K562 (cell line): ENCODE data around the gene SNX3. TPM values are rescaled to one million over a fixed set of nuclear protein-coding genes. Genes with fewer than 3 reads are reported as not detected.

ENCODE experiments used
- ATAC-seq: fragments of 200-7000 bp; cut with Tn5 transposase; 3 replicates; pipeline ENCODE4 v1.9.1; 2020; ENCODE audit warnings: moderate library complexity
- BruUV-seq: library from RNA; stranded (reverse); fragments of 400-500 nt; replicated peaks from 2 replicates; lab custom pipeline; 2021; lab: Mats Ljungman, UMichigan
- CTCF ChIA-PET: fragments of 300-600 bp; formaldehyde crosslinking; extraction: SDS; loops from one replicate; lab custom pipeline; 2021; ENCODE audit warnings: low intra/inter-chr PET ratio; lab: Yijun Ruan, JAX
- POLR2A ChIA-PET: fragments of 300-600, 350-650 bp; sonication (Branson Sonifier 250); formaldehyde crosslinking; extraction: SDS; loops from one replicate; lab custom pipeline; 2021; ENCODE audit warnings: antibody characterized with exemption, inconsistent platforms; lab: Yijun Ruan, JAX
- DNase-seq, 4 experiments: peaks; one replicate each; pipeline versions ENCODE4 v3.0.0 to v3.0.0-alpha.2; 2011 to 2018; ENCODE audit warnings: low spot score in 3 of 4, mixed read lengths in 3 of 4; ENCODE audit errors: extremely low read depth in 1 of 4
- FAIRE-seq: peaks from 2 replicates; lab custom pipeline; 2011; peaks lifted over from hg19 to GRCh38; lab: Jason Lieb, UNC
- H2AFZ ChIP-seq: 2 replicates; pipeline ENCODE4 v1.6.0; 2011; ENCODE audit warnings: low read depth, low read length, control low read depth, inconsistent platforms
- H3K27ac ChIP-seq: fragments of 200-600 bp; 3 replicates; pipeline ENCODE4 v1.8.0; 2011; ENCODE audit warnings: low read depth, mild to moderate bottlenecking, control low read depth, inconsistent platforms, low read length, moderate library complexity, mixed read lengths; ENCODE audit errors: extremely low read depth
- H3K27me3 ChIP-seq, 2 experiments: fragments of 300-600 bp in 1 of 2; 2 replicates in 1 of 2; 3 replicates in 1 of 2; pipeline versions ENCODE4 v1.6.0 to v1.8.0; 2011; ENCODE audit warnings: inconsistent platforms in 2 of 2, low read length in 2 of 2, mild to moderate bottlenecking in 1 of 2, mixed read lengths in 1 of 2, moderate library complexity in 1 of 2; ENCODE audit not compliant: control insufficient read depth in 2 of 2, insufficient read depth in 2 of 2
- H3K36me3 ChIP-seq: fragments of 300-600 bp; 3 replicates; pipeline ENCODE4 v1.8.0; 2011; ENCODE audit warnings: mild to moderate bottlenecking, low read length, inconsistent platforms; ENCODE audit not compliant: control insufficient read depth, insufficient read depth
- H3K4me1 ChIP-seq, 2 experiments: fragments of 200-600 bp in 1 of 2; replicated peaks in 1 of 2; 2 replicates in 1 of 2; 3 replicates in 1 of 2; pipeline versions ENCODE4 v1.5.1 to v1.8.0; 2011; ENCODE audit warnings: inconsistent platforms in 2 of 2, low read length in 2 of 2, mild to moderate bottlenecking in 1 of 2, mixed read lengths in 1 of 2, moderate library complexity in 1 of 2; ENCODE audit not compliant: control insufficient read depth in 2 of 2, insufficient read depth in 2 of 2
- H3K4me2 ChIP-seq: 2 replicates; pipeline ENCODE4 v1.6.1; 2011; ENCODE audit warnings: low read length, control low read depth, inconsistent platforms, mixed read lengths; ENCODE audit not compliant: insufficient read depth
- H3K4me3 ChIP-seq: fragments of 200-600 bp; sonication (generic), shearing (Covaris generic); 2 replicates; pipeline ENCODE4 v1.5.1; 2016; ENCODE audit warnings: control low read depth, inconsistent platforms
- H3K79me2 ChIP-seq: fragments of 200-600 bp; 3 replicates; pipeline ENCODE4 v1.8.0; 2011; ENCODE audit warnings: low read length, inconsistent platforms; ENCODE audit not compliant: control insufficient read depth, insufficient read depth
- H3K9ac ChIP-seq, 2 experiments: 2 replicates each; pipeline versions ENCODE4 v1.6.0 to v1.6.1; 2011; ENCODE audit warnings: low read depth in 2 of 2, low read length in 2 of 2, control low read depth in 1 of 2, inconsistent platforms in 1 of 2, mild to moderate bottlenecking in 1 of 2, mixed read lengths in 1 of 2; ENCODE audit not compliant: insufficient read depth in 1 of 2
- H3K9me1 ChIP-seq: one replicate; pipeline ENCODE4 v1.6.0; 2011; ENCODE audit warnings: inconsistent platforms, mild to moderate bottlenecking, low read length, moderate library complexity; ENCODE audit not compliant: control insufficient read depth, insufficient read depth
- H3K9me3 ChIP-seq: replicated peaks from 2 replicates; pipeline ENCODE4 v1.5.1; 2011; ENCODE audit warnings: low read depth, low read length, inconsistent platforms; ENCODE audit not compliant: control insufficient read depth, insufficient read depth
- H4K20me1 ChIP-seq: replicated peaks from 2 replicates; pipeline ENCODE4 v1.6.1; 2011; ENCODE audit warnings: low read length, inconsistent platforms, mixed read lengths; ENCODE audit not compliant: control insufficient read depth, insufficient read depth
- HMGXB4 ChIP-seq: sonication (generic); formaldehyde crosslinking; IDR thresholded peaks from 2 replicates; pipeline ENCODE4 v1.8.1; 2023; ENCODE audit warnings: mild to moderate bottlenecking, missing genetic modification reagents
- RBM25 ChIP-seq: fragments of 200-400 bp; formaldehyde crosslinking; IDR thresholded peaks from 2 replicates; pipeline ENCODE4 v1.6.1; 2018; ENCODE audit warnings: low read length, low read depth, moderate library complexity; ENCODE audit not compliant: severe bottlenecking
- ZBTB40 ChIP-seq, 2 experiments: fragments of 450-650 bp in 1 of 2; sonication (generic) in 1 of 2; formaldehyde crosslinking in 1 of 2; IDR thresholded peaks; 2 replicates each; pipeline versions ENCODE4 v1.7.1 to v1.9.0; 2016 to 2022; ENCODE audit warnings: inconsistent platforms in 1 of 2, mild to moderate bottlenecking in 1 of 2, missing genetic modification reagents in 1 of 2
- ZC3H11A ChIP-seq: IDR thresholded peaks from 2 replicates; pipeline ENCODE4 v1.6.1; 2012; ENCODE audit warnings: low read depth, low read length, improper control_type of control experiment
- ZNF41 ChIP-seq: fragments of 250-450 bp; sonication (Bioruptor Pico); conservative IDR thresholded peaks from 2 replicates; pipeline ENCODE4 v1.4.0; 2020; ENCODE audit warnings: mild to moderate bottlenecking
- WGBS: fragments of 100-300 bp; shearing (Covaris generic); methylation state at CpG from one replicate; pipeline ENCODE4 v1.1.6; 2016; ENCODE audit warnings: low coverage, mixed read lengths; ENCODE audit not compliant: insufficient coverage; ENCODE audit errors: missing lambda C conversion rate; 5-methylcytosine and 5-hydroxymethylcytosine counted together
- in situ Hi-C: fragments of 300-500 bp; cut with MboI; formaldehyde crosslinking; loops from 4 replicates; pipeline ENCODE4 v1.15.0; 2018; ENCODE audit warnings: inconsistent platforms, mixed read lengths
- intact Hi-C: fragments of 100-400 bp; cut with micrococcal nuclease; formaldehyde crosslinking; loops from 2 replicates; pipeline ENCODE4 v1.14.2; 2022
- polyA plus RNA-seq, 8 experiments: library from polyadenylated mRNA; depleted of rRNA in 4 of 8; stranded (reverse) in 5 of 8; unstranded in 3 of 8; fragments of >200 nt; fragmentation: Nextera tagmentation in 2 of 8; fragmentation: Illumina TruSeq in 1 of 8; extraction: Ambion mirVana in 2 of 8; extraction: Trizol in 1 of 8; gene quantifications; 2 replicates each; pipeline versions ENCODE4 v1.2.1 to v1.2.3, GENCODE V29; 2011 to 2014; ENCODE audit warnings: inconsistent platforms in 1 of 8, missing spikeins in 1 of 8
- total RNA-seq, 7 experiments: library from RNA; depleted of rRNA in 6 of 7; stranded (reverse); fragments of >200 nt in 6 of 7; fragmentation: Illumina TruSeq in 2 of 7; extraction: Trizol in 2 of 7; gene quantifications; 2 replicates each; pipeline versions ENCODE4 v1.2.1 to v1.2.3, GENCODE V29; 2011 to 2021; ENCODE audit warnings: low replicate concordance in 1 of 7
- TF ChIP-seq, protein P1 (sequence below), 2 experiments: IDR thresholded peaks; 2 replicates each; pipeline ENCODE4 v1.6.1; 2012; ENCODE audit warnings: improper control_type of control experiment in 2 of 2, low read depth in 2 of 2, low read length in 2 of 2, borderline replicate concordance in 1 of 2

SNX3 gene
- total and polyA plus RNA-seq, 9 of the 15 experiments (the other 6 are each of a cell fraction or from before 2014, with no cell fraction given) = 48.9 to 410 (median 159) TPM

DNA sequence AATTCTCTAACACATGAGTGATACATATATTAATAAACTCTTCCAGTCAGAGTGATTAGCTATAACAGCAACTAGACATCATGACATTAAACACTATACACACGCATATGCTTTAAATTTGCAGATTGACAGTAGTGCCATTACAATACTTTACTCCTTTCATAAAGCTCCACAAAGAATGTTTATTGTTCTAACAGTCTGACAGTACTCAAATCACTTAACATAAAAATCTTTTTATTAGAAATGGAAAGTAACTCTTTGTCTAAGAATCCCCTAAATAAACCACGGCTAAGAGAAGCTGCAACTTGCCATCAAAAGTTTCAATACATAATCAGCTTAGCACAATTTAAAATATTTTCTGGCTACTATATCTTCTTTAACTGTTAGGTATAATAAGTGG, 24.0 kb downstream of the SNX3 start (continued):
- TF ChIP-seq, protein P1, sequence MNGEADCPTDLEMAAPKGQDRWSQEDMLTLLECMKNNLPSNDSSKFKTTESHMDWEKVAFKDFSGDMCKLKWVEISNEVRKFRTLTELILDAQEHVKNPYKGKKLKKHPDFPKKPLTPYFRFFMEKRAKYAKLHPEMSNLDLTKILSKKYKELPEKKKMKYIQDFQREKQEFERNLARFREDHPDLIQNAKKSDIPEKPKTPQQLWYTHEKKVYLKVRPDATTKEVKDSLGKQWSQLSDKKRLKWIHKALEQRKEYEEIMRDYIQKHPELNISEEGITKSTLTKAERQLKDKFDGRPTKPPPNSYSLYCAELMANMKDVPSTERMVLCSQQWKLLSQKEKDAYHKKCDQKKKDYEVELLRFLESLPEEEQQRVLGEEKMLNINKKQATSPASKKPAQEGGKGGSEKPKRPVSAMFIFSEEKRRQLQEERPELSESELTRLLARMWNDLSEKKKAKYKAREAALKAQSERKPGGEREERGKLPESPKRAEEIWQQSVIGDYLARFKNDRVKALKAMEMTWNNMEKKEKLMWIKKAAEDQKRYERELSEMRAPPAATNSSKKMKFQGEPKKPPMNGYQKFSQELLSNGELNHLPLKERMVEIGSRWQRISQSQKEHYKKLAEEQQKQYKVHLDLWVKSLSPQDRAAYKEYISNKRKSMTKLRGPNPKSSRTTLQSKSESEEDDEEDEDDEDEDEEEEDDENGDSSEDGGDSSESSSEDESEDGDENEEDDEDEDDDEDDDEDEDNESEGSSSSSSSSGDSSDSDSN (IDR thresholded peaks at IDR 0.05; ENCODE audit: borderline replicate concordance in 1 of 2, low read depth in 2 of 2, low read length in 2 of 2) = no peak
- TF ChIP-seq ZC3H11A = no peak
- TF ChIP-seq HMGXB4 = no peak

DNA sequence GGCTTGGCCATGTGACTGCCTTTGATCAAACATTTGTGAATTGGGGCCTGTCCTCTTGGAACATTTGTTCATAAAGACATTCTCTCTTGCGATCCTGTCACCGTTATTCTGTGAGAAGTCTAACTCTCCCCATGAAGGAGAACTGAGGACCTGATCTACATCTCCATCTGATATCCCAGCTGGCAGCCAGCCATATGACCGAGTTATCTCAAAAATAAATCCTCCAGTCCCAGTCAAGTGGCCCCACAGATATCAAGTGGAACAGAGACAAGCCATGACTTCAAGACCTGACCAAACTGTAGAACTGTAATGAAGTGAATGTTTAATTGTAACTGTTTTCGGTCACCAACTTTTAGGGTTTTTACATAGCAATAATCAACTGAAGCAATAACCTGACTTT, 25.7 kb downstream of the SNX3 start:
- no peaks in the 10 kb centered on the region for H3K9me3 ChIP-seq
- ChIA-PET POLR2A (interaction anchor here (1.2 kb wide), 1 partner anchor 14 kb away, joined by 3 read pairs; no protein-coding TSS in a partner anchor), CTCF (no interaction called here)
- H3K4me3 ChIP-seq = no peak overlapping the region
- ATAC-seq = no peak
- H3K4me2 ChIP-seq = no peak overlapping the region
- H3K79me2 ChIP-seq = peaks cover 80% of the 10 kb centered on the region
- no peak overlapping the region for H2AFZ ChIP-seq
- peak in 1 of 4 experiments; percentile 39 for DNase-seq
- in situ Hi-C loops (no loop called here), intact Hi-C loops (no loop called here)
- whole genome bisulfite sequencing = 52% methylated on average over 4 of the region's 4 CpGs
- H3K27me3 ChIP-seq = no peaks in the 10 kb centered on the region
- H3K27ac ChIP-seq = no peak overlapping the region
- no peak for FAIRE-seq
- no peak overlapping the region for H3K9ac ChIP-seq
- no TSS peak for BruUV-seq
- no peaks in the 10 kb centered on the region for H3K9me1 ChIP-seq
- peaks cover 8 to 12% of the 10 kb centered on the region in 2 experiments; a peak in 4 of 5 replicates for H3K4me1 ChIP-seq
- peaks cover 37% of the 10 kb centered on the region for H3K36me3 ChIP-seq
- 0 out of 2 replicates have a peak, but pooled peaks cover 4% of the 10 kb centered on the region for H4K20me1 ChIP-seq
- TF ChIP-seq ZBTB40 (IDR thresholded peaks at IDR 0.05) = no peak
- TF ChIP-seq ZBTB40 (CRISPR knock-in tag; IDR thresholded peaks at IDR 0.05) = no peak
- TF ChIP-seq ZNF41 (CRISPR knock-in tag) = no peak
- TF ChIP-seq RBM25 = no peak
